HUES48 (cell line): ENCODE data around the gene DHX29.
A peak's percentile ranks its signal among the peaks of the same experiment; 100 is the strongest.

ENCODE experiments used
- H3K27ac ChIP-seq: one replicate; pipeline ENCODE4 v1.7.0; 2013; ENCODE audit warnings: low read depth, low read length, inconsistent platforms
- H3K27me3 ChIP-seq: 2 replicates; pipeline ENCODE4 v1.6.1; 2013; ENCODE audit warnings: mild to moderate bottlenecking, low read length; ENCODE audit not compliant: control insufficient read depth, insufficient read depth
- H3K36me3 ChIP-seq: 2 replicates; pipeline ENCODE4 v1.6.1; 2013; ENCODE audit warnings: low read length; ENCODE audit not compliant: control insufficient read depth, insufficient read depth
- H3K4me1 ChIP-seq: 2 replicates; pipeline ENCODE4 v1.6.1; 2013; ENCODE audit warnings: mild to moderate bottlenecking, low read length; ENCODE audit not compliant: control insufficient read depth, insufficient read depth
- H3K4me3 ChIP-seq: 2 replicates; pipeline ENCODE4 v1.5.1; 2013; ENCODE audit warnings: mild to moderate bottlenecking, low read depth, low read length
- H3K9ac ChIP-seq: 2 replicates; pipeline ENCODE4 v1.6.1; 2013; ENCODE audit warnings: mild to moderate bottlenecking, low read depth, low read length, moderate library complexity
- H3K9me3 ChIP-seq: 2 replicates; pipeline ENCODE4 v1.6.1; 2013; ENCODE audit warnings: low read length; ENCODE audit not compliant: control insufficient read depth, insufficient read depth

The DHX29 gene

GRCh38 chr5:55313870-55314617 is 6.5 kb upstream of the DHX29 start:
- no peaks in the 10 kb centered on the region for H3K27me3 ChIP-seq
- peaks cover 19% of the 10 kb centered on the region for H3K36me3 ChIP-seq
- peaks cover 4% of the 10 kb centered on the region; the same call in 1 of the 2 replicates for H3K4me1 ChIP-seq
- H3K4me3 ChIP-seq, result no peak overlapping the region
- no peaks in the 10 kb centered on the region for H3K9me3 ChIP-seq
- no peak overlapping the region for H3K27ac ChIP-seq
- H3K9ac ChIP-seq, result no peak overlapping the region

GRCh38 chr5:55308254-55308836 is 851 bp upstream of the DHX29 start:
- Histone ChIP-seq H3K27ac (peak overlapping the region; percentile 95), H3K36me3 (peaks cover 8% of the 10 kb centered on the region), H3K4me3 (peak overlapping the region; percentile 94), H3K27me3 (no peaks in the 10 kb centered on the region), H3K9ac (peak overlapping the region; percentile 97), H3K9me3 (no peaks in the 10 kb centered on the region), H3K4me1 (peaks cover 15% of the 10 kb centered on the region)

DNA sequence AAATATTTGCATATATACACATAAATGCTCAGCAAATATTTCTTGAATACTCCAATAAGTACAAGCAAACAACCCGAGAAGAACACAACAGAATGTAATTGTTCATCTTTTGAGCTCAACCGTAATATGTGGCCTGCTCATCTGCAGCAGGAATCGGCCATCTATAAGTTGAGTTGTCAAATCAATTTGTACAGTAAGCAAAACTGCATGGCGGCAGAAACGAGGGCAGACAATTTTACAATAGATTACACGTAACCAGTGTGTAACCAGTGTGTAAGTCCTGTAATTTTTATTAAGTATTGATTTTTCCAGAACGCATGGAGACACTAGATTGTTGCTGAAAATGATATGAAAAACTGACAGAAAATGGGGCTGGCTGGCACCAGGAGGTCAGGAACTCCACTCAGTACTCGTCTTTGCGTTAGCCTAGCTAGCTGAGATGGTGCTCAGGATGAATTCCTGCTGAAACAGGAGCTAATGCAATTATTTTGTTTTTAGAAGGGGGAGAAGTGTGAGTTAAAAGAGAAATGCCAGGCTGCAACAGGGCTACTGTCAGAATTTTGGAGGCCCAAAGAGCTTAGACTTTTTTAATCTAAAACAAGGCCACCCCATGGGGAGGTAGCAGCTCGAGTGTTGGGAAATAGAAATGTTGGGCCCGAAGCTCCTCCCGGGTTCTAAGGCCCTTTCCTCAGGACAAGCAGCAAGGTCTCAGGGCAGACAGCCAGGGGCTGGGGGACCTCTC is 682 bp downstream of the DHX29 start:
- Histone ChIP-seq H3K36me3 (peaks cover 8% of the 10 kb centered on the region), H3K4me3 (peak overlapping the region; percentile 94), H3K27me3 (no peaks in the 10 kb centered on the region), H3K27ac (peak overlapping the region; percentile 95), H3K9ac (peak overlapping the region; percentile 97), H3K9me3 (no peaks in the 10 kb centered on the region), H3K4me1 (peaks cover 15% of the 10 kb centered on the region)

GRCh38 chr5:55305345-55305744 is 2.1 kb downstream of the DHX29 start:
- H3K4me3 ChIP-seq, result no peak overlapping the region
- H3K27ac ChIP-seq, result no peak overlapping the region
- H3K9ac ChIP-seq, result no peak overlapping the region
- H3K4me1 ChIP-seq, result peaks cover 15% of the 10 kb centered on the region
- H3K9me3 ChIP-seq, result no peaks in the 10 kb centered on the region
- no peaks in the 10 kb centered on the region for H3K36me3 ChIP-seq
- no peaks in the 10 kb centered on the region for H3K27me3 ChIP-seq

GRCh38 chr5:55304584-55304983 is 2.9 kb downstream of the DHX29 start:
- H3K9ac ChIP-seq, result no peak overlapping the region
- no peak overlapping the region for H3K27ac ChIP-seq
- no peak overlapping the region for H3K4me3 ChIP-seq
- H3K27me3 ChIP-seq, result no peaks in the 10 kb centered on the region
- peaks cover 15% of the 10 kb centered on the region for H3K4me1 ChIP-seq
- H3K36me3 ChIP-seq, result no peaks in the 10 kb centered on the region
- H3K9me3 ChIP-seq, result no peaks in the 10 kb centered on the region

DNA sequence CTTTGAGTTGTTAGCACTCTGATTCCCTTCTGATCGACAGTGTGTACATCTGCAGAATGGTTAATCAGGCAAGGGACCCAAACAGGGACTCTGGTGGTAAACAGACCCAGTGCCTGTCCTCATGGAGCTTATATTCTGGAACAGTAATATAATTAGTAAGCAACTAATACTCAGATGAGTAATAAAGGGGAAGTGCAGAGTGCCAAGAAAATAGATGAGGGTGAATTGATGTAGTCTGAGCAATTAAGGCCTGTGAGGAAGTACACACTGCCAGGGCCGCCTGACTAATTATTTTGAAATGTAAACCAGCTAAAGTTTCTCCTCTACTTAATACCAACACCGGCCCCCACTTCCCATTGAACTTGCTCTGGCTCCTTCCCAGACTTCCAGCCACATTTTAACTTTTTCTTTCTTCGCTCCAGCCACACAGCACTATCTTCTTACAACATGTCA is 4.2 kb downstream of the DHX29 start:
- Histone ChIP-seq H3K4me1 (peaks cover 15% of the 10 kb centered on the region), H3K9ac (no peak overlapping the region), H3K9me3 (no peaks in the 10 kb centered on the region), H3K4me3 (no peak overlapping the region), H3K27ac (no peak overlapping the region), H3K27me3 (no peaks in the 10 kb centered on the region), H3K36me3 (peaks cover 2% of the 10 kb centered on the region; the same call in 1 of the 2 replicates)

DNA sequence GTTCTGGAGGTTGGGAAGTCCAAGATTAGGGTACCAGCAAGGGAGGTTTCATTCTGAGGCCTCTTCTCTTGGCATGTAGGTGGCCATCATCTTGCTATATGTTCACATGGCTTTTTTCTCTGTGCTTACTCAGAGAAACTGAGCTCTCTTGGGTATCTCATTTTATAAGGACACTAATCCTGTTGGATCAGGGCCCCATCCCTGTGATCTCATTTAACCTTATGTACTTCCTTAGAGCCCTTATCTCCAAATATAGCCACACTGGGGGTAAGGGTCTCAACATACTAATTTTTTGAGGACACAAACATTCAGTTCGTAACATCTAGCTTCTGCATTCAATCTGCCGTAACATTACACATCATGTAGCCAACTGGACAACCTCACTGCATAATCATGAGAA is 6.6 kb downstream of the DHX29 start:
- no peak overlapping the region for H3K27ac ChIP-seq

DNA sequence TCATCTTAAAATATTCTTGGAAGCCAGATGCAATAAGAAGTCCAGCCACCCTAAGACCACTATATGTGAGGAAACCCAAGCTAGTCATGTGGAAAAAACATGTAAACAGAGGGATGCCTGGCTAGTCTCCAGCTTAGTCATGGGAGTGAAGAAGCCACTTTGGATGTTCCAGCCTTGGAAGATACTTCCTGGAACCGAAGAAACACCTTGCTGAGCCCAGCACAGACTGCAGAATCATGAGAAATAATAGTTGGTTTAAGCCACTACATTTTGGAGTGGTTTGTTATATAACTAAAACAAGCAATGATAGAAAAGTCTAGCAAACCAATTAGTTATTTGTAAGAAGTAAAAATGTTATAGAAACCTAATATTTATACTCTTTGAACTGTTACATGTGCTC is 12.6 kb downstream of the DHX29 start:
- H3K36me3 ChIP-seq, result peaks cover 75% of the 10 kb centered on the region
- H3K9ac ChIP-seq, result no peak overlapping the region
- H3K27ac ChIP-seq, result no peak overlapping the region
- H3K4me3 ChIP-seq, result no peak overlapping the region
- H3K4me1 ChIP-seq, result no peaks in the 10 kb centered on the region
- no peaks in the 10 kb centered on the region; the same call in 1 of the 2 replicates for H3K9me3 ChIP-seq
- no peaks in the 10 kb centered on the region for H3K27me3 ChIP-seq

More for the DNA sequence above, 6.6 kb downstream of the DHX29 start:
- no peaks in the 10 kb centered on the region for H3K9me3 ChIP-seq
- no peak overlapping the region for H3K9ac ChIP-seq
- no peak overlapping the region for H3K4me3 ChIP-seq
- H3K4me1 ChIP-seq, result peaks cover 8% of the 10 kb centered on the region; the same call in 1 of the 2 replicates
- peaks cover 24% of the 10 kb centered on the region for H3K36me3 ChIP-seq
- H3K27me3 ChIP-seq, result no peaks in the 10 kb centered on the region

GRCh38 chr5:55290991-55291390 is 16.5 kb downstream of the DHX29 start:
- Histone ChIP-seq H3K9ac (no peak overlapping the region), H3K27ac (no peak overlapping the region), H3K36me3 (peaks cover 86% of the 10 kb centered on the region), H3K9me3 (no peaks in the 10 kb centered on the region; the same call in 1 of the 2 replicates), H3K4me3 (no peak overlapping the region), H3K27me3 (no peaks in the 10 kb centered on the region), H3K4me1 (no peaks in the 10 kb centered on the region)

GRCh38 chr5:55289808-55290207 is 17.7 kb downstream of the DHX29 start:
- Histone ChIP-seq H3K27me3 (no peaks in the 10 kb centered on the region), H3K4me1 (no peaks in the 10 kb centered on the region), H3K9ac (no peak overlapping the region), H3K9me3 (no peaks in the 10 kb centered on the region), H3K36me3 (peaks cover 84% of the 10 kb centered on the region), H3K4me3 (no peak overlapping the region), H3K27ac (no peak overlapping the region)
